ENCODE measurements around the gene RTN4R. TPM values are rescaled to one million over a fixed set of nuclear protein-coding genes. Genes with fewer than 3 reads are reported as not detected.
A peak's percentile ranks its signal among the peaks of the same experiment; 100 is the strongest.
"Not testable (repeated sequence)": the region's sequence is repeated elsewhere in the genome, so short reads cannot be mapped to it uniquely, and the experiment has no call there.

The RTN4R gene
- total RNA-seq, 1 experiment from 2014 or later, result 5.1 TPM

GRCh38 chr22:20305894-20306645 lies 38.0 kb upstream of the RTN4R start:
- DNase-seq (ENCODE audit: low read depth), result no peak

GRCh38 chr22:20305230-20305893 lies 37.2 kb upstream of the RTN4R start:
- not testable (repeated sequence) for DNase-seq (ENCODE audit: low read depth)

- no peak for DNase-seq (ENCODE audit: low read depth)
Observed at GRCh38 chr22:20304646-20305045, 36.5 kb upstream of the RTN4R start.

DNA sequence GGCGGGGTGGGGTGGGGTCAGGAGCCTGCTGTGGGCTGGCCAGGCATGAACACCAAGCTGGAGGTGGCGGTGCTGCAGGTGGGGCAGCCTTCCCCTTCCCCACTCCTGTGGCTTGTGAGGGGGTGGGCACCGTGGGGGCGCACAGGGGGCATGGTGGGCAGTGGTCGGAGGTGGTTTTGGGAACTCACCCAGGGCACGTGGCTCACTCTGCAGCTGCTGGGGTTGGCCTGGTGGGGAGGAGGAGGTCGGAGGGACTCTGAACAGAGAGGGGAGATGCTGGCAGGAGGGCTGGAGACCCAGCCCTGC lies 35.1 kb upstream of the RTN4R start:
- DNase-seq (ENCODE audit: low read depth), result not testable (repeated sequence)

DNA sequence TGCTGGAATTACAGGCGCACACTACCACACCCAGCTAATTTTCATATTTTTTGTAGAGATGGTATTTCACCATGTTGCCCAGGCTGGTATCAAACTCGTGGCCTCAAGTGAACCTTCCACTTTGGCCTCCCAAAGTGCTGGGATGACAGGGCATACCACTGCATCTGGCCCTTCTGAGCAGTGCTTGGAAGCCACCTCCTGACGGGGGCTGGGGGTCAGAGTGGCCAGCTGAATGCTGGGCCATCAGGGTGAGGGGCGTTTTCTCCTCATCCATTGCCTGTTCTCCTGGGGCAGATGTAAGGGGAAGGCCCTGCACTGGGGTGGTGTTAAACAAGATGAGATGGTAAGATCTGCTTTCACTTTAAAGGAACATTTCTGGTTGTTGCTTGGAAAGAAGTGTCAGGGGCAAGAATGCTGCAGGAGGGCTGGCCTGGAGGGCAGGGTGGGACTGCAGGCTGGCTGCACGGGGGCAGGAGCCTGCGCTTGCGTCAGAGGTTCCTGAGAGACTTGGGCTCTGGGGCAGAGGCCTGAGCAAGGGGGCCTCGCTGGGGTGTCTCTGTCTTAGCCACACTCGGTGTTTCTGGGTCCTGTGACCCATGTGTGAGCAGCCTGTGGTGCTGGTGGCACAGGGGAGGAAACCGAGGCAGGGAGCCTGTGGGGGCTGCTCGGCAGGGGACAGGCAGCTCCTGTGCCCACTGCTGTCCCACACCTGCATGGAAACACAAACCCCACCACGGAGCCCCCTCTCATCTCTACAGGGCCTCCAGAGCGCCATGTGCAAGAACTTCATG lies 34.5 kb upstream of the RTN4R start:
- no peak for DNase-seq (ENCODE audit: low read depth)

- DNase-seq (ENCODE audit: low read depth), result peak; percentile 52
Observed at GRCh38 chr22:20299746-20300136, 31.6 kb upstream of the RTN4R start.

- DNase-seq (ENCODE audit: low read depth), result peak; percentile 88
Observed at GRCh38 chr22:20298803-20299745, 31.0 kb upstream of the RTN4R start.

- DNase-seq (ENCODE audit: low read depth), result no peak
Observed at GRCh38 chr22:20298110-20298802, 30.1 kb upstream of the RTN4R start.

DNA sequence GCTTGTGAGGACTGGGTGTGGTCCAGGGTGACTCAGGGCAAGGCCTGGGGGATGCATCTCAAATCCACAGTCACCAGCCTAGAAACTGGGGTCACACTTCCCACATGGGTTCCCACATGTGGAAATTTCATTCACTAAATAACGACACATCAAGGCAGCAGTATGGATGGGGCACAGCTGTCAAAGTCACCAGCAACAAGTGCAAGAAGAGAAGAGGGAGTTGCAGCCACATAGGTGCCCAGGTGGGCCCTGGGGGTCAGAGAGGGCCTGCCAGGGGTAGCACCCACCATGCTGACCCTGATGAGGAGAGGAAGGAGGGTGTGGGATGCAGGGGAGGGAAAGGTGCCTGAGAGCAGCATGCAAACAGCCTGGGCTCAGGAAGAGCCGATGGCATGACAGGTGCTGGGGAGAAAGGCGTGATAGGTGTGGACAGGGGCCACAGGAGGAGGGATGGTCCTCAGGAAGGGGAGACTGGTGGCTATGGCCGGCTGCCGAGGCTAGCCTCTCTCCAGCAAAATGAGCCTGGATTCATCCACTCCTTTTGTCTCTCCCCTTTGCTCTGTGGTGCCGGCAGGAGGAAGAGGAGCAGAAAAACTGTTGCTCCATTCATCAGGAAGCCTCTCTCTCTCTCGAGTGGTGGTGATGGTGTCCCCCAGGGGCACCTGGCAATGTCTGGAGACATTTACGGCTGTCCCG lies 29.4 kb upstream of the RTN4R start:
- DNase-seq (ENCODE audit: low read depth), result no peak

DNA sequence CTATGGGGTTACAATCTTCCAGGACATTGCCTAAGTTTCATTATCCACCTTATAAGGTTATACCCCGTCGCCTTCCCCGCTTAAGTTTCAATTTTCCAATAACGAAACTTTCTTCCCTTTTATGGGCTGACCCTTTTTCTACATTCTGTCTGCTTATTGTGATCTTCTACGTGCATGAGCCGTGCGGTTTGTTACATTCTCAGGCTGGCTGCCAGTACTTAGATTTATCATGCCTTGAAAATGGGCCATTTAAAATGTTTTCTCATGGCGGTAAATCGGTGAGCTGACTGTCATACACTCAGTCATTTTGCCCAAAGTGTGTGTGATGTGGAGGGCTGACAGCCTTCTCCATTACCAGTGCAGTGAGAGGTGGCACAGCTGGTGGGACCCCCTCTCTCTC lies 28.5 kb upstream of the RTN4R start:
- no peak for DNase-seq (ENCODE audit: low read depth)

DNA sequence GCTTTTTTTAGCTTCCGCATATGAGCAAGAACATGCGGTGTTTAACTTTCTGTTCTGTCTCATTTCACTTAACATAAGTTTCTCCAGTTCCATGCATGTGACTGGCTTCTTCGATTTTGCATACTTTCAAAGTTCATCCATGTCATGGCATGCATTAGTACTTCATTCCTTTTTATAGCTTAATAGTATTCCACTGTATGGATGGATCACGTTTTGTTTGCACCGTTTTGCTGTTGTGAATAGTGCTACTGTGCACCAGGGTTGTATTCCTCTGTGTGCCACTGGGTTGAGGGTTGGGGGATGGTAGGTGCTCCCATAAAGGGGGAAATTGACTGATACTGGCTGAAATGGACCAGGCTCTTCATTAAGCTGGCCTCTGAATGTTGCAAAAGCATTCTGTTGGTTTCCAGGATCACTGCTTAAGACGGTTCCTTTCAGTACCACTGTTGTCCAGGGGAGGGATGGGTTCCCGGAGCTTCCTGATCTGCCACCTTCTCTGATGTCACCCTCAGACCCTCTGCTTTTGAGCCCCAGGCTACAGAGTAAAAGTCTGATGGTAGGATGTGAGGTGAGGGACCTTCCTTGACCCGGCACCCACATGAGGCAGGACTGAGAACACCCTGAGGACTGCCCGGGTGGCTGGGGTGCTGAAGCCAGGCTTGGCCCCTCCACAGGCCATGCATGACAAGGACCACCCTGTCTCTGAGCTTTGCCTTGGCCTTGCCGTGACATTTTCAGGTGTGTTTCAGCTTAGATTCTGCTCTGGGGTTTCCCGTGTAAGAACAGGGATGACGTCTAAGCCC lies 27.3 kb upstream of the RTN4R start:
- no peak for DNase-seq (ENCODE audit: low read depth)

- no peak for DNase-seq (ENCODE audit: low read depth)
Observed at GRCh38 chr22:20292673-20293232, 24.6 kb upstream of the RTN4R start.

GRCh38 chr22:20292108-20292507 lies 24.0 kb upstream of the RTN4R start:
- no peak for DNase-seq (ENCODE audit: low read depth)

DNA sequence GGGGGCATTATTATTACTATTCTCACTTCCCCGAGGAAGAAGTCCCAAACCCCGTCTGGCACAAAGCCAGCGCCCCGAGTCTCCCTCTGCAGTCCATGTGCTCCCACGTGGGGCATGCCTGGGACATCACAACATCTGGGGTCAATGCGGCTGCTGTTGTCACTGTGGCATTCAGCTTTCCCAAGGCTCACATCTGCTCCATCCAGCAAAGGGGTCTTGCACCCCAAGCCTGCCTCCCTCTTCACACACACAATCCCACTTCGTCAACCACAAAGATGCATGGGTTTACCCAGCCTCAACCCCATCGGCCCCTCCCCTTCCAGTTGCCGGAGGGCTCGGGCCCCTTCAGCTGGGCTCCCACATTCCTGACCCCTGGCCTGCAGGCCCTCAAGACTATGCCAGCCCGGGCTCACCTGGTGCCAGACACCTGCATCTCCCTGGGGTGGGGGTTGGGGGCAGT lies 23.5 kb upstream of the RTN4R start:
- no peak for DNase-seq (ENCODE audit: low read depth)

GRCh38 chr22:20291249-20291586 lies 23.1 kb upstream of the RTN4R start:
- no peak for DNase-seq (ENCODE audit: low read depth)

GRCh38 chr22:20290578-20291248 lies 22.6 kb upstream of the RTN4R start:
- DNase-seq (ENCODE audit: low read depth), result no peak

- DNase-seq (ENCODE audit: low read depth), result no peak
Observed at GRCh38 chr22:20290045-20290392, 21.9 kb upstream of the RTN4R start.

- not testable (repeated sequence) for DNase-seq (ENCODE audit: low read depth)
Observed at GRCh38 chr22:20289182-20290044, 21.3 kb upstream of the RTN4R start.
